WERI-Rb-1 (cell line): ENCODE results near the gene TNN.

Source experiments
- DNase-seq: peaks from one replicate; pipeline ENCODE4 v3.0.0-alpha.2; 2020
- H3K27ac ChIP-seq: fragments of 250-450 bp; sonication (Bioruptor Pico); 2 replicates; pipeline ENCODE4 v1.5.1; 2020; ENCODE audit warnings: mild to moderate bottlenecking, moderate library complexity
- H3K27me3 ChIP-seq: fragments of 250-450 bp; sonication (Bioruptor Pico); 2 replicates; pipeline ENCODE4 v1.5.1; 2021; ENCODE audit warnings: mild to moderate bottlenecking, low read depth, moderate library complexity; ENCODE audit not compliant: insufficient read depth, severe bottlenecking
- H3K36me3 ChIP-seq: fragments of 250-450 bp; sonication (Bioruptor Pico); 2 replicates; pipeline ENCODE4 v1.5.1; 2020; ENCODE audit warnings: mild to moderate bottlenecking, moderate library complexity
- H3K4me3 ChIP-seq: 2 replicates; pipeline ENCODE4 v1.5.1; 2011; ENCODE audit warnings: low read depth, mild to moderate bottlenecking, control low read depth, low read length
- H3K9me3 ChIP-seq: fragments of 250-450 bp; sonication (Bioruptor Pico); 2 replicates; pipeline ENCODE4 v1.5.1; 2021; ENCODE audit warnings: mild to moderate bottlenecking, moderate library complexity; ENCODE audit not compliant: severe bottlenecking
- TF ChIP-seq, protein P1 (sequence below): IDR thresholded peaks from 2 replicates; pipeline ENCODE4 v1.5.1; 2011; ENCODE audit warnings: low read depth, mild to moderate bottlenecking, control low read depth, inconsistent platforms, low read length

TNN gene

DNA sequence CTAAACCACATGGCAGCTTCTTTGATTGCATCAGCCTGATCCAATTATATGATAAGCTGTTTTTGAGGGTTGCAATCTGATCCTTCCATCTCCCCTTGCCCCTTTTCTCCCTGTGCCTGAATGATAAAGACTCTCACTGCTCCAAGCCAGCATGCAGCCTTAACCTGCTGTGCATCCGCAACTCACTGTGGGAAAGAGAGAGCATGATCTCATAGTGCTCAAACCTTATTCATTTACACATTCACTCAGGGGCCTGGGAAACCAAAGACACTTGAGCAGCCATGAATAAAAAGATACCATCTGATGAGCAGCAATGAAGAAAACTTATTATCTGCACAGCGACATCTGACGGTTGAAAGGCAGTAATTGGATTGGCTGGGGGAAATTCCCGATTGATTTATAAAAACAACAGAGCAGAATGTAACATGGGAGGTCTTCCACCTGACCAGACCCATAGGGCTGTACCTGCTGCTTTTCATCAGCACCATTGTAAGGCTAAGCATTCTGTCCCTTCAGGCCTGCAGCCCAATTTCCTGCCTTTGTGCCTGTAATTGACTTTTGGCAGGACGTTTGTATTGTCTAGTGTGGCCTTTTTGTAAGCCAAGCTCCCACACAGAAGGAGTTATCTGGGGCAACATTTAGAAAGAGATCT, 62.5 kb downstream of the TNN start:
- H3K27ac ChIP-seq = no peak overlapping the region

DNA sequence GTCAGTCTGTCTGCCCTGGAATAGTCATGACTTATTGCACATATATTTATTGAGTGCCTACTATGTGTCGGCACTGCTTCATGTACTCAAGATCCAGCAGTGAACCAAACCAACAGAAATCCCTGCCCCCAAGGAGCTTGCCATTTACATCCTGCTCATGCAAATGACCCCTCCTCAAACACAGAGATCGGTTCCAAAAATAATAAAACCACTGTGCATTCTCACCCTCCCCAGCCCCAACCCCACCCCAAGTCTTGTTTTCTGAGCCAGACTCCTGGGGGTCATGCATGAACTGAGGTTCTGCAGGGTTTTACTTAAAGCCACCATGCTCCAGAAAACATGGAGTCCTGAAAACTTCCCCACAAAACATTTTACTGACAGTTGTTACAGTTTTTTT, 63.0 kb downstream of the TNN start:
- H3K9me3 ChIP-seq = no peaks in the 10 kb centered on the region
- H3K27ac ChIP-seq = no peak overlapping the region
- H3K27me3 ChIP-seq = no peaks in the 10 kb centered on the region
- H3K36me3 ChIP-seq = no peaks in the 10 kb centered on the region
- no peak for DNase-seq
- TF ChIP-seq, protein P1, sequence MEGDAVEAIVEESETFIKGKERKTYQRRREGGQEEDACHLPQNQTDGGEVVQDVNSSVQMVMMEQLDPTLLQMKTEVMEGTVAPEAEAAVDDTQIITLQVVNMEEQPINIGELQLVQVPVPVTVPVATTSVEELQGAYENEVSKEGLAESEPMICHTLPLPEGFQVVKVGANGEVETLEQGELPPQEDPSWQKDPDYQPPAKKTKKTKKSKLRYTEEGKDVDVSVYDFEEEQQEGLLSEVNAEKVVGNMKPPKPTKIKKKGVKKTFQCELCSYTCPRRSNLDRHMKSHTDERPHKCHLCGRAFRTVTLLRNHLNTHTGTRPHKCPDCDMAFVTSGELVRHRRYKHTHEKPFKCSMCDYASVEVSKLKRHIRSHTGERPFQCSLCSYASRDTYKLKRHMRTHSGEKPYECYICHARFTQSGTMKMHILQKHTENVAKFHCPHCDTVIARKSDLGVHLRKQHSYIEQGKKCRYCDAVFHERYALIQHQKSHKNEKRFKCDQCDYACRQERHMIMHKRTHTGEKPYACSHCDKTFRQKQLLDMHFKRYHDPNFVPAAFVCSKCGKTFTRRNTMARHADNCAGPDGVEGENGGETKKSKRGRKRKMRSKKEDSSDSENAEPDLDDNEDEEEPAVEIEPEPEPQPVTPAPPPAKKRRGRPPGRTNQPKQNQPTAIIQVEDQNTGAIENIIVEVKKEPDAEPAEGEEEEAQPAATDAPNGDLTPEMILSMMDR = no peak
- no peak overlapping the region for H3K4me3 ChIP-seq

More for the DNA sequence above, 62.5 kb downstream of the TNN start:
- peak; percentile 28 for DNase-seq
- no peaks in the 10 kb centered on the region for H3K36me3 ChIP-seq
- no peaks in the 10 kb centered on the region for H3K9me3 ChIP-seq
- no peaks in the 10 kb centered on the region for H3K27me3 ChIP-seq
- no peak overlapping the region for H3K4me3 ChIP-seq
- TF ChIP-seq, protein P1 = no peak

DNA sequence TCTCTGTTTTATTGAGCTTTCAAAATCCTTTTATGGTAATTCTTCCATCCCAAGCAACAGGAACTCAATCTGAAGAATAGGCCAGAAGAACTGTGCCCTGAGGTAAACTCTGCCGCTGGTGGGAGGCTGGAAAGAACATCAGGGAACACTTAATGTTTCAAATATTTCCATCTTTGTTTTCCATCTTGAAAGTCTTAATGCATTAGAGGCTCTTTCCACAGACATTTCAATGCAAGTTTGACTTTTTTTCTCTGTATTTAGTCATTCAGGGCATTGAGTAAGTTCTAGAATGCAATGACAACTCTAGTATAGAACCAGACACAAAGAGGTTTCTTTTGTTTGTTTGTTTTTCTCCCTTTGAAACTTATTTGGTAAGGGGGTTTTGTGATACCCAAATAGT, 63.5 kb downstream of the TNN start:
- Histone ChIP-seq H3K27ac (no peak overlapping the region), H3K4me3 (no peak overlapping the region), H3K9me3 (no peaks in the 10 kb centered on the region), H3K27me3 (no peaks in the 10 kb centered on the region), H3K36me3 (no peaks in the 10 kb centered on the region)
- no peak for DNase-seq
- TF ChIP-seq, protein P1 = no peak

DNA sequence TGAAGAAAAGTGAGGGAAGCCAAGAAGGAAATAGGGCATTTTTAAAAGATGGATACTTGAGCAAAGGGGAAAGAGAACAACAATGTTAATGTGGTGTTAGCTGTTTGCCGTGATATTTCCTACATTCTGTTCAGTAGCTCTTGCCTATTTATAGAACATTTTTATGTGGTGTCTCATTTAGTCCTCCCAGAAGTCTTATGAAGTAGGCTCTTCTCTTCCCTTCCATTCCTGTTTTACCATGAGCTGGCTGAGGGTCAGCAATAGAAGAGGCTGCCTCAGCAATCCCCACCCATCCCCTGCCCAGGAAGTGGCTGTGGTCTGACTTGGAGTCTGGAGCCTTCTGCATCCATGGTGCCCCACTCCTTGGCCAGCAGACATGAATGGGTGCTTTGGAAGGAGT, 64.8 kb downstream of the TNN start:
- TF ChIP-seq, protein P1 = no peak
- DNase-seq = no peak
- Histone ChIP-seq H3K9me3 (no peaks in the 10 kb centered on the region), H3K27ac (no peak overlapping the region), H3K4me3 (no peak overlapping the region), H3K36me3 (no peaks in the 10 kb centered on the region), H3K27me3 (no peaks in the 10 kb centered on the region)

DNA sequence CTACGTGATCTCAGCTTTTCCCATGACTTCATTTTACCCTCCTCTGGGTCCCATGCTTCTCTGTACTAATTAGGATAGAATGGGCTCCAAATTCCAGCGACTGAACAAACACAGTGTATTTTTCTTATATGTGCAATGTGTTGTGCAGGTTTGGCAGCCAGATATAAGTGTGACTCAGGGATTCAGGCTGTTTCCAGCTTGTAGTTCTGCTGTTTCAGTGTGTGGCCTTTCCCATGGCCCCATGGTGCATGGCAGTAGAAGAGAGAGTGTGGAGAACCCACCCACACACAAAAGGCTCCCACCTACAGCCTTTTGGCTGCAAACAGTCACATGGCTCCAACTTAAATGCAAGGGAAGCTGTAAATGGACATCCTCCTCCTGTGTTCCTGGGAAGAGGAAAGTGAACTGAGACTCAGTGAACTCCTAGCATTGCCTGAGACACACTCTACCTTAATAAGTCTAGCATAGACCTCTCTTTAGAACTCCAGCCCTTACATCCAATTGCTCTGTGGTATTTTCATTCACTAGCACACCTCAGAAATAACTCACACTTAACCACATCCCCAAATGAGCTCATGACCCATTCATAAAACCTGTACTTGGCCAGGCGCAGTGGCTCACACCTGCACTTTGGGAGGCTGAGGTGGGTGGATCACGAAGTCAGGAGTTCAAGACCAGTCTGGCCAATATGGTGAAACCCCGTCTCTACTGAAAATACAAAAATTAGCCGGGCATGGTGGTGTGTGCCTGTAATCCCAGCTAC, 66.2 kb downstream of the TNN start:
- no peak for DNase-seq
- no peaks in the 10 kb centered on the region for H3K27me3 ChIP-seq

More for the DNA sequence above, 66.2 kb downstream of the TNN start:
- TF ChIP-seq, protein P1 = no peak
- H3K36me3 ChIP-seq = no peaks in the 10 kb centered on the region
- H3K9me3 ChIP-seq = no peaks in the 10 kb centered on the region
- H3K27ac ChIP-seq = no peak overlapping the region
- H3K4me3 ChIP-seq = no peak overlapping the region
